Hypothalamus (tissue), 51 donors: Measurements from ENCODE around the gene ZSCAN1.
A peak's percentile ranks its signal among the peaks of the same experiment; 100 is the strongest.

ENCODE experiments used
- DNase-seq, 51 donors: peaks; one replicate each; lab custom pipeline; 2025; lab: John Stamatoyannopoulos, UW

ZSCAN1 gene

GRCh38 chr19:58067240-58067912, 33.6 kb downstream of the ZSCAN1 start:
- DNase-seq = no peak

- DNase-seq = no peak
These were observed 46.0 kb downstream of the ZSCAN1 start for GRCh38 chr19:58079792-58080191.

- DNase-seq = no peak
These were observed 49.2 kb downstream of the ZSCAN1 start for GRCh38 chr19:58083021-58083420.

DNA sequence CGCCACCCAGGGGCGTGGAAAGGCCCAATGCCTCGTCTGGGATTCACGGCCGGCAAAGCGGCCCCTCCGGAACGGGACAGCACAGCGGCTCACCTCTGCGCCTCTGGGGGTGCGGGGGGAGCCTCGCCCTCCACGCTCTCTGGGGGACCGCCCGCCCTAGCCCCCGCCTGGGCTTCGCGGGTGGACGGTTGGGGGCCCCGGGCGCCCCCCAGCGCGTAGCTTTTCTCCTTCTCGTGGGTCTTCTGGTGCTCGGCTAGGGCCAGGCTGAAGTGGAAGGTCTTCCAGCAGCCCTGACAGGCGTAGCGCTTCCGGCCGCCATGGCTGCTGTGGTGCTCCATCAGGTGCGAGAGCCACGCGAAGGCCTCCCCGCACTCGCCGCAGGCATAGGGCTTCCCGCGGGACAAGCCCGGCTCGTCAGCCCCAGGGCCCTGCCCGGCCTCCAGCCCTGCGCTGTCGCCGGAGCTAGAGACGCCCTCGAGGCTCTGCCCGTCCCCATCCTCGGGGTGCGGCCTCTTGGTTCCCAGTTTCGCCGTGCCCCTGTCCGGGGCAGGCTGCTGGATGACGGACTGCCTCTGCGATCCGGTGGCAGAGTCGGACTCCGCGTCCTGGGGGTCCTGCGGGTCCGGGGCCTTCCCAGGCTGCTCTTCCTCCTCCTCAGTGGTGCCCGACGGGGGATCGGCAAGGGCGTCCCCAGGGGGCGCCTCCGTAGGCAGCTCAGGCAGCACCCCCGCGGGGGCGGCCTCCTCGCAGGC, 50.9 kb downstream of the ZSCAN1 start:
- no peak for DNase-seq

GRCh38 chr19:58085348-58085875, 51.6 kb downstream of the ZSCAN1 start:
- DNase-seq = no peak

- DNase-seq = no peak
These were observed 53.2 kb downstream of the ZSCAN1 start for GRCh38 chr19:58086825-58087710.

DNA sequence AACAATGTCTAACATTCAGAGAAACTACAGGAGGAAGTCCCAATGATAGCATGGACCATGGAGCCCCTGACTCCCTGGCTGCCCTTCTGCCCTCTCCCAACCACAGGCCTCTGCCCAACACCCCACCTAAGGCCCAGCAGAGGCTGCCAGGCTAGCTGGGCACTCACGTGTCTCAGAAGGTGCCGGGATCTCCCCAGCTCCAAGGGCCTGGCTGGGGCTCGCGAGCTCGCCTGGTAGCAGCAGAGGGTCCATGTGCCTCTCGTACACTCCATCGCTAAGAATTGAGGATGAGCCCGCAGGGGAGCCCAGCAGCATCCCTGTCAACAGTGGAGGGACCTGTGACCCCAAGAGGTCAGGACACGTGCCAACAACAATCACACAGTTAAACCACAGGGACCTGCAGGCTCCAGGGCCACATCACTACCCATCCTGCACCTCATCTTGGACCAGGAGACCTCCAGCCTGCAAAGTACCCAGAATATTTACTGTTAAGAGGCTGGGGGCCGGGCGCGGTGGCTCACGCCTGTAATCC, 54.8 kb downstream of the ZSCAN1 start:
- no peak for DNase-seq

DNA sequence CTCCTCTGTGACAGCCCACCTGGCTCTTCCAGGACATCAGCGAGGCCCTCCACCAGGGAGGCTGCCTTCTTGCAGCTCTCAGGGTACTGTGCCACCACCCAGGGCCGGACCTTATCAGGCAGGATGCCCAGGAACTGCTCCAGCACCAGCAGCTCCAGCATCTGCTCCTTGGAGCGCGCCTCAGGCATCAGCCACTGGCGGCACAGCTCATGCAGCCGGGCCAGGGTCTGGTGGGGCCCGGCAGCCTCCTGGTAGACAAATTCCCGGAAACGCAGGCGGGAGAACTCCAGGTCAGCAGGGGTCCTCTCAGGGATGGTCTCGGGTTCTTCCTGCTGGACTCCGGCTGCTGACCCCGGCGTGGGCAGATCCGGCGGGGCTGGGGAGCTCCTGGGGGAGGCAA, 56.0 kb downstream of the ZSCAN1 start:
- DNase-seq = no peak

- DNase-seq = no peak
These were observed 57.6 kb downstream of the ZSCAN1 start for GRCh38 chr19:58091251-58091995.

GRCh38 chr19:58093071-58093470, 59.2 kb downstream of the ZSCAN1 start:
- DNase-seq = no peak

GRCh38 chr19:58095328-58095727, 61.5 kb downstream of the ZSCAN1 start:
- DNase-seq = no peak

DNA sequence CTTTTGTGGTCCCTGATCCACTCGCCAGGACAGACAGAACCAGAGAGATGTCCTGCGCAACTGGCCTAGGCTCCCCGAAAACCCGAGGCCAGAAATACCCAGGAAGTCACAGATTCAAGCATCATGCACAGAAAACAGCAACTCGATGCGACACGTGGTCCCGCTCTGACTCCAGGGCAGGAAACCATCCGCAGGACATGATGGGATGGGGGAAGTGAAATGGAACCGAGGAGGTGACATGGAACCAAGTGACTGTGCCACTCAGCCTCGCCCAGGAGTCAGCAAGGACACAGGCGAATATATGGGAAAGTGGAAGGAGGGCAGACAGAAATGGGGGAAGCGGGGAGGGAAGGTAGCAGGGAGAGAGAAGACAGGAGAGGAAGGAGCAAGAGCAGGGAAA, 63.1 kb downstream of the ZSCAN1 start:
- DNase-seq = no peak

DNA sequence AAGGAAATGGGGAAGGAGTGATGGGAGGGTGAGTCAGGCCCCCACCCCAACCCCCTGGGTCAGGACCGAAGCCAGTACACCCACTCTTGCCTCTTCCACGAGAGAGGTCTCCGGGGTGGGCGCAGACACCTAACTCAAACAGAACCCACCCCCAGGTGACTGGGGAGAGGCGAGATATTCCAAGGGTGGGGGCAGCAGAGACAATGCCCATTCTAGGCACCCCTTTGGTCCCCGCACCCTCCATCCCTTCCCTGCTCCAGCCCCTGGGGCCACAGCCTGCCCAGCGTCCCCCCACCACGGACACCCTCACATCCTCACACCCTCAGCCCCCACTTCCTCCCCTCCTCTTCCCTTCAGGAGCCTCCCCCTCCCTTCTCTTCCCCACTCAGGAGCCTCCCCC, 63.5 kb downstream of the ZSCAN1 start:
- peak in 2 of 51 donors; percentile 13 to 21 for DNase-seq

DNA sequence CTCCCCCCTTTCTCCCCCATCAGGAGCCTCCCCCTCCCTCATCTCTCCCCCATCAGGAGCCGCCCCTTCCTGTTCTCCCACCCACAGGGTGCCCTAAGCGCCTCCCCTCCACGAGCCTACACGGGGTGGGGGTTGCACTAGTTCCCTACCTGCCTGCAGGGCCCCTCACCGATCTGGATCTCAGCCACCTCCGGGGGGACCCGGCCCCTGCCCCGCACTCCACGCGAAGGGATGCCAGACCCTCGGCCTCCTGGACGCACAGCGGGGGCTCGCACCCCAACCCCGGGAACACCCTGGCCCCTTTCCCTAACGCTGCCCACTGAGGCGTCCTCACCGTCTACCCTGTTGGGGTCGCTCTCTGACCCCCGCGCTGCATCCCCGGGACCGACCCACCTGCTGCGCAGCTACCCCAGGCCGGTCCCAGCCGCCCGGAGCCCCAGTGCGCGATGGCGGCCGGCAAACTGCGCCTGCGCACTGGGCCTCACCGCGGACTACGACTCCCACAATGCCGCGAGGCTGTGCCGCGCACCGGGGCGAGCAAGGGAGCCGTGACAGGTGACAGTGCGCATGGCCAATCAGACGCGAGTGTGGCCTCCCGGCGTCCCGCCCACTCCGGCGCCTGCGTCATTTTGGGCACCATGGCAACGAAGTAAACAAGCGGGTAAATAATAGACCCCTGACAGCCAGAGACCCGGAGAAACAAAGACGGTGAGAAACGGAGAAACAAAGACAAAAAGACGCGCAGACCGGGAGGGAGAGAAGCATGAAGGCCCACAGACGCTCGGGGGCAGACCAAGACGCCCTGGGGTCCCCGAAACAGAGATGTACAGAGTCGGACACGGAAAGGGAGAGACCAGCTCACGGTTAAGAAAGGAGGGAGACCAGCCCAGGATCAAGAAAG, 64.2 kb downstream of the ZSCAN1 start, which contains the start of gene ZSCAN18:
ZSCAN18 (minus strand) TSS at position 451 of the 901 bp plus-strand sequence. CDS start 7,964 bp downstream, outside the sequence.
- peak; percentile 58 to 98 (median 95) for DNase-seq

GRCh38 chr19:58098682-58098998, 64.8 kb downstream of the ZSCAN1 start:
- DNase-seq = no peak
